HG02678 (cell line): Measurements from ENCODE around the gene CELF1.
"Not testable (repeated sequence)": the region's sequence is repeated elsewhere in the genome, so short reads cannot be mapped to it uniquely, and the experiment has no call there.

ENCODE experiments used
- ATAC-seq: cut with Tn5 transposase; IDR thresholded peaks from one replicate; pipeline ENCODE4 v1.9.1; 2021; ENCODE audit warnings: mild to moderate bottlenecking, moderate library complexity; ENCODE audit not compliant: unreplicated experiment

Gene CELF1

GRCh38 chr11:47577460-47578041, 24.6 kb upstream of the CELF1 start:
- ATAC-seq, result no peak

- ATAC-seq, result no peak
Observed at GRCh38 chr11:47573321-47573720, 20.4 kb upstream of the CELF1 start.

DNA sequence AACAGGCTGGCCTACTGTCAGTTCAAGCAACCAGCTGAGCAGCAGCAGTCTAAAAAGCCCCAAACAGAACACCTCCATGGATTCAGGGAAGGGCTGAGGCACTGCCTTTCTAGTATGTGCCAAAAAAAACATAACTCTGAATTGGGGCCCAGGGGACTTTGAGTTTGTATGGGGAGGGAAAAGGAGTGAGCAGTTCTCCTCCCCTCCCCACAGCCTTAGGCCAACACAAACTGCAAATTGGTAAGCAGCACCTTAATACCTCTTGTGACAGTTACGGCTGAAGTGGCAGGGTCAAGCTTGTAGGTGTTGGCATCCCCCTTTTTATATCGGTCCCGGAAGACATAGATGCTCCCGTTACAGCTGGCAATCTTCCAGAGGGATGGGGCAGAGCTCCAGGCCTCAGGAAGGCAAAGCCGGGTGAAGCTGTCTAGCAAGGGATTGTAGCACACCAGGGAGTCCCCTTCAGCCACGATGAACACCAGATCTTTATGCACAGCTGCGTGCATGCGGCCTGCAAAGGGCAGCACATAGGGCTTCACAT, 19.9 kb upstream of the CELF1 start:
- ATAC-seq, result no peak

- ATAC-seq, result no peak
Observed at GRCh38 chr11:47571895-47572294, 19.0 kb upstream of the CELF1 start.

GRCh38 chr11:47571357-47571729, 18.4 kb upstream of the CELF1 start:
- no peak for ATAC-seq

- no peak for ATAC-seq
Observed at GRCh38 chr11:47570651-47571356, 17.9 kb upstream of the CELF1 start.

DNA sequence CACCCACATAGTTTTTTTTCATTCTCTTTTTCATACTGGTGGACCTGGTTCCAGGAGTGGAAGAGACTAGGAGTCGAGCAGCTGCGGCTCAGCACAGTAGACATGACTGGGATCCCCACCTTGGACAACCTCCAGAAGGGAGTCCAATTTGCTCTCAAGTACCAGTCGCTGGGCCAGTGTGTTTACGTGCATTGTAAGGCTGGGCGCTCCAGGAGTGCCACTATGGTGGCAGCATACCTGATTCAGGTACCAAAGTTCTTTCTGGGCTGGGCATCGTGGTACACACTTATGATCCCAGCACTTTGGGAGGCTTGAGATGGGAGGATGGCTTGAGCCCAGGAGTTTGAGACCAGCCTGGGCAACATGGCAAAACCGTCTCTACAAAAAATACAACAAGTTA, 16.7 kb upstream of the CELF1 start:
- ATAC-seq, result no peak

DNA sequence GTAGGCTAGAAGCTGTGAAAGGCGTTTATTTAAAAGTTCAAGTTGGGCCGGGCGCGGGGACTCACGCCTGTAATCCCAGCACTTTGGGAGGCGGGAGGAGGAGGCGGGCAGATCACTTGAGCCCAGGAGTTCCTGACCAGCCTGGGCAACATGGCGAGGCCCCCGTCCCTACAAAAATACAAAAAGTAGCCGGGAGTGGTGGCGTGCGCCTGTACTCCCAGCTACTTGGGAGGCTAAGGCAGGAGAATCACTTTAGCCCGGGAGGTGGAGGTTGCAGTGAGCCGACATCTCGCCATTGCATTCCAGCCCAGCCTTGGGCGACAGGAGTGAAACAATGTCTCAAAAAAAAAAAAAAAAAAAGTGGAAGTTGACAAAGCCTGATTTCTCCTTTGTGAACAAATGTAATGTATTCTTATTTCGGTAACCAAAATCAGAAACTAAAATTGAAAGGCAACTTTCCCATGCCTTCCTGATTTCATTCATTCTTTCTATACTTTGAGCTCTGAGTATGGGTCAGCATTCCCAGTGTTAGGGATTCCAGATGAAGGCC, 13.3 kb upstream of the CELF1 start:
- ATAC-seq, result no peak

GRCh38 chr11:47565340-47566148, 12.6 kb upstream of the CELF1 start, which contains the start of gene PTPMT1:
PTPMT1 (plus strand) TSS chr11:47565599; CDS start chr11:47565623, 24 bp downstream.
- peak; percentile 91 for ATAC-seq

DNA sequence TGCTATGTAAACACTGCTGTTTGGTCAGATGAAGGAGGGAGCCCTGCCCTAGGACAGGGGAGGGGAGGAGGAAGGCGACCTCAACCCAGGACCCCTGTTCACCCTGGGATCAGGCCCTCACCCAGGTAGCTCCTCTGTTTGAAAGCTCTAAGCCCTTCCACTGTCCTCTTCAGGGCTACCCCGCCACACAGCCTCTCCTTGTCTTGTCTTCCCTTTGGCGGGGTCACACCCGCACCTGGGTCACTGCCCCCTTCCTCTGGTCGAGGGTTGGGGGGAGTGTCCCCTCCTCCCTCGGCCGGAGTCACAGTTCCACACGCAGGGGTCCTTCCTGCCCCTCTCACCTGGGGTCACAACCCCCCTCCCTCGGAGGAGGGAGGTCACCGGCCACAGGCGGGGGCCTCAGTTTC, 12.0 kb upstream of the CELF1 start:
- ATAC-seq, result peak; percentile 11

GRCh38 chr11:47564366-47564765, 11.4 kb upstream of the CELF1 start:
- ATAC-seq, result not testable (repeated sequence)

- ATAC-seq, result not testable (repeated sequence)
Observed at GRCh38 chr11:47562393-47562792, 9.5 kb upstream of the CELF1 start.

DNA sequence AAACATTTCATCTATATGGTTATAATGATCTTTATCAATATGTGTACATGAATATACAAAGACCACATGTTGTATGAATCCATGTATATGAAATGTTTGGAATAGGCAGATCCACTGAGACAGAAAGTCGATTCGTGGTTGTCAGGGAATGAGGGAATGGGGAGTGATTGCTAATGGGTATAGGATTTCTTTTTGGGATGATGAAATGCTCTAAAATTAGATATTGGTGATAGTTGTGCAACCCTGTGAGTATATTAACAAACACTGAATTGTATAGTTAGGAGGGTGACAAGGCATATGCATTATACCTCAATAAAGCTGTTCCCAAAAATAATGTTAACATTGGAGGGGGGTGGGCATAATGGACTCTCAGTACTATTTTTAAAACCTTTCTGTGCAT, 7.5 kb upstream of the CELF1 start:
- ATAC-seq, result no peak

GRCh38 chr11:47558695-47559094, 5.8 kb upstream of the CELF1 start:
- no peak for ATAC-seq

DNA sequence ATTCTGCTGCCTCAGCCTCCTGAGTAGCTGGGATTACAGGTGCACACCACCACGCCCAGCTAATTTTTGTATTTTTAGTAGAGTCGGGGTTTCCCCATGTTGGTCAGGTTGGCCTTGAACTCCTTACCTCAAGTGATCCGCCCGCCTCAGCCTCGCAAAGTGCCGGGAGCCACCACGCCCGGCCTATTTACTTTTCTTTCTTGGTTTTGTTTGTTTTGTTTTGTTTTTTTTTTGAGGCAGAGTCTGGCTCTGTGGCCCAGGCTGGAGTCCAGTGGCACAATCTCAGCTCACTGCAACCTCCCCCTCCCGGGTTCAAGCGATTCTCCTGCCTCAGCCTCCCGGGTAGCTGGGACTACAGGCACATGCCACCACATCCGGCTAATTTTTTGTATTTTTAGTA, 4.1 kb upstream of the CELF1 start:
- ATAC-seq, result not testable (repeated sequence)

- peak; percentile 26 for ATAC-seq
Observed at GRCh38 chr11:47553406-47553743, 443 bp upstream of the CELF1 start.

DNA sequence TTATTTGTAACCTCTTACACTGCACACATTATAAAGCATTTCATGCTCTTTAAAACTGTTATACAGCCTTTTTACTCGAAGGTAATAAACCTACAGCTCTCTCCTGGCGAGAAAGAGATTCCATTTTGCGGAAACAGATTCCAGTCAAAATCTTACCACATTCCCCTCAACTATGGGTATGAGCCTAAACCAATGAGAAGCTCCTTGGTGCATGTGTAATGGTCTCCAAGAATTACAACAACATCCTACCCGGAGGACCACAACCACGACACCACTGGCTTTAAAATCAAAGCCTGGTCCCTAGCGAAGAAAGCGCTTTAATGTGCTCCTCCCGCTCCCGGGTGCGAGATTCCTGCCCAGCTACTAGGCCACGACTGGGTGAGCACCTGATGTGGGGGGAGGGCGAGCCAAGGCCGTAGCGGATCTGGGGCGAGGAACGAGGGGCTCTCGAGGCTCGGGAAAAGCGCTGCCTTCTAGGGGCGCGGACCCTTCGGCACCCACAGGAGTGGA, 821 bp downstream of the CELF1 start:
- ATAC-seq, result peak; percentile 2

DNA sequence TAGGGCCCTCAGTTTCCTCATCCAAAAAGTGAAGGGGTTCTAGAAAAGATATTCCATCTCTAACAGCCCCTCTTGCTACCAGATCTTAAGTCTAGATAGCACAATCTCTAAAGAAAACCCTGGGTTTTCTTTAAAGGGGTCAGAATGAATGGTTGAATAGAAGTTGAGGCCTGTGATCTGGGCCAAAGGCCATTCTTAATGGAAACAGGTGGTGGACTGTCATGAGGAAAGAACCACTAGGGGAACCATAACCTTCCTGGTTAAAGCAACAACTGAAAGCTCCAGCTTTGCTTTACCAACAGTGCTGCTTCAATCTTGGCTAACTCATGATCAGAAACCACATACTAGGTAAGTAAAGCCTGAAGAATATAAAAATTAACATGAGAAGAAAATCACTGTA, 1.8 kb downstream of the CELF1 start:
- ATAC-seq, result no peak

DNA sequence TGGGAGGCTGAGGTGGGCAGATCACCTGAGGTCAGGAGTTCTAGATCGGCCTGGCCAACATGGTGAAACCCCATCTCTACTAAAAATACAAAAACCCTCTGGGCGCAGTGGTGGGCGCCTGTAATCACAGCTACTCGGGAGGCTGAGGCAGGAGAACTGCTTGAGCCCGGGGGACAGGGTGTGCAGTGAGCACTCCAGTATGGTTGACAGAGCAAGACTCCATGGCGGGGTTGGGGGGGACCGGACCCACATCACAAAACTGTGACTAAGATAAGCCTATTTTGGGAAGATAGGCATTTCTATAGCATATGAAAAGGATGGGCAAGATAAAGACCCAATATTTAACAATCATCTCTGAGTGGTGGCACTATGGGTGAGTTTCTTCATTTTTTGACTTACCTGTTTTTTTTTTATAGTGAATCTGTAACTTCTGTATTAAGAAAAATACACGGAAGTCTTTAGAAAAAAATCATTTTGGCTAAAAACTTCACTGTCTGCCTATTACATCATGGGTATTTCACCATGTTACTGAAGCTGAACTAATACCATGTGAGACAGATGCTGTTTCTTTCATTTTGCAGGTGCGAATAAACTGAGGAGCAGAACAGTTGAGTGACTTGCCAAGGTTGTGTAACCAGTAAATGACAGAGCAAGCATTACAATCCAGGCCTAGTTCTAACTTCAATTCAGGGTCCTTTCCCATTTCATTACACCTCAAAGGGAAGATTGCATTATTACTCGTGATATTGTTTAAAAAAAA, 2.5 kb downstream of the CELF1 start:
- ATAC-seq, result no peak

- ATAC-seq, result not testable (repeated sequence)
Observed at GRCh38 chr11:47546274-47546673, 6.7 kb downstream of the CELF1 start.
